Panc1 (cell line): ENCODE data around the gene ZC3H12C. TPM values are rescaled to one million over a fixed set of nuclear protein-coding genes. Genes with fewer than 3 reads are reported as not detected.

Experiments used
- ATAC-seq: fragments of 200-7000 bp; cut with Tn5 transposase; 2 replicates; pipeline ENCODE4 v1.9.1; 2020; ENCODE audit warnings: mild to moderate bottlenecking, moderate library complexity
- BruUV-seq: library from RNA; stranded (reverse); fragments of 400-500 nt; replicated peaks from 2 replicates; lab custom pipeline; 2021; lab: Mats Ljungman, UMichigan
- CTCF ChIA-PET: fragments of 300-600 bp; sonication (Branson Sonifier 250); formaldehyde crosslinking; loops from one replicate; lab custom pipeline; 2022; ENCODE audit warnings: antibody characterized with exemption; lab: Charles Lee
- POLR2A ChIA-PET: fragments of 300-600 bp; sonication (Branson Sonifier 250); formaldehyde crosslinking; loops from one replicate; lab custom pipeline; 2022; ENCODE audit warnings: antibody characterized with exemption; lab: Charles Lee
- DNase-seq: peaks from one replicate; pipeline ENCODE4 v3.0.0-alpha.2; 2010; ENCODE audit warnings: low read depth, low spot score
- H3K27ac ChIP-seq: 2 replicates; pipeline ENCODE4 v1.5.1; 2011; ENCODE audit warnings: mild to moderate bottlenecking, low read length, inconsistent platforms
- H3K27me3 ChIP-seq: fragments of 200-500 bp; sonication (Bioruptor generic); 2 replicates; pipeline ENCODE4 v1.6.0; 2014; ENCODE audit warnings: low read length, inconsistent platforms; ENCODE audit not compliant: control insufficient read depth, insufficient read depth
- H3K36me3 ChIP-seq: fragments of 200-500 bp; sonication (Bioruptor generic); 2 replicates; pipeline ENCODE4 v1.5.1; 2014; ENCODE audit warnings: inconsistent platforms, mild to moderate bottlenecking, low read length, moderate library complexity; ENCODE audit not compliant: control insufficient read depth, insufficient read depth
- H3K4me1 ChIP-seq: 2 replicates; pipeline ENCODE4 v1.5.1; 2011; ENCODE audit warnings: inconsistent platforms, mild to moderate bottlenecking, low read length, moderate library complexity; ENCODE audit not compliant: control insufficient read depth, insufficient read depth
- H3K4me3 ChIP-seq, 2 experiments: 2 replicates each; pipeline ENCODE4 v1.5.1; 2011 to 2012; ENCODE audit warnings: low read depth in 2 of 2, low read length in 2 of 2, mild to moderate bottlenecking in 2 of 2, inconsistent platforms in 1 of 2, moderate library complexity in 1 of 2
- H3K9me3 ChIP-seq: fragments of 200-500 bp; sonication (Bioruptor generic); 2 replicates; pipeline ENCODE4 v1.5.1; 2014; ENCODE audit warnings: low read depth, mild to moderate bottlenecking, inconsistent platforms, low read length, moderate library complexity; ENCODE audit not compliant: control insufficient read depth, insufficient read depth
- POLR2AphosphoS5 ChIP-seq: IDR thresholded peaks from 2 replicates; pipeline ENCODE4 v1.6.1; 2012; ENCODE audit warnings: mild to moderate bottlenecking, low read depth, low read length, moderate library complexity
- SIN3A ChIP-seq: IDR thresholded peaks from 2 replicates; pipeline ENCODE4 v1.6.1; 2012; ENCODE audit warnings: low read depth, mild to moderate bottlenecking, low read length, moderate library complexity, borderline replicate concordance; ENCODE audit not compliant: insufficient read depth
- in situ Hi-C: cut with HindIII; loops from 2 replicates; pipeline ENCODE4 v1.10.0; 2016; ENCODE audit warnings: low sequenced_read_pairs, low pct_unique_long_range_greater_than_20kb
- intact Hi-C: fragments of 100-400 bp; cut with micrococcal nuclease; formaldehyde crosslinking; loops from one replicate; pipeline ENCODE4 v1.10.0; 2022; ENCODE audit not compliant: unreplicated experiment
- total RNA-seq: library from RNA; stranded (reverse); gene quantifications from one replicate; pipeline ENCODE4 v1.2.1, GENCODE V29; 2021; ENCODE audit not compliant: unreplicated experiment
- TF ChIP-seq, protein P1 (sequence below): fragments of 450-650 bp; IDR thresholded peaks from 2 replicates; pipeline ENCODE4 v1.5.1; 2017; ENCODE audit warnings: mild to moderate bottlenecking

The ZC3H12C gene
- total RNA-seq, 1 experiment from 2014 or later: 13.5 TPM

DNA sequence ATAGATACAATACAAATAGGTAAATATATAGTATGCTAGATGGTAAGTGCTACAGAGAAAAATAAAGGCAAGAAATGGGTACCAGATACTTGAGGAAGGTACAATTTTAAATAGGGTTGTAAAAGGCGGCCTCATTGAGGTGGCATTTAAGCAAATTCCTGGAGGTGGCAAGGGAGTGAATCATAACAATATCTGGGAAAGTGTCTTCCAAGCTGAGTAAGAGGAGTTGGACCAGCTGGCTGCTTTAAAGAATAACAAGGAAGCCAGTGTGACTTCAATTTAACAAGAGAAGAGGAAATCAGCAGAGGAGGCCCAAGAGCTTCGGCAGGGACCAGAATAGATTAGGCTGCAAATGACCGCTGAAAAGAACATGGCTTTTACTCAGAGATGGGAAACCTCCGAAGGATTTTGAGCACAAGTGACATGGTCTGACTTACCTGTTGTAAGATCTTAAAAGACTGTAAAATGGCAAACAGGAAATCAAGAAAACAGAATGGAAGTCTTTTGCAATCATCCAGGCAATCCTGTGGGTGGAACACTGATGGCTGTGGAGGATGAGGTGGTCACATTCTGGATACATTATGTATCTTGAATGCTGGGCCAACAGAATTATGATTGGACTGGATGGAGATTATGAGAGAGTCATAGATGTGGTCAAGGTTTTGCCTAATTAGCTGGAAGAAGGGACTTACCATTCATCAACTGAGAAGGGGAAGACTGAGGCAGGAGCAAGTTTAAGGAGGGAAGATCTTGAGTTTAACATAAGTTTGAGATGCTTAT is 126.0 kb downstream of the ZC3H12C start:
- ATAC-seq (no peak), DNase-seq (no peak)
- H3K27me3 ChIP-seq: no peaks in the 10 kb centered on the region
- intact Hi-C loops (no loop called here), in situ Hi-C loops (no loop called here)
- no peak overlapping the region for H3K27ac ChIP-seq
- ChIA-PET POLR2A (no interaction called here), CTCF (no interaction called here)
- H3K9me3 ChIP-seq: no peaks in the 10 kb centered on the region
- H3K4me3 ChIP-seq: no peak overlapping the region
- H3K4me1 ChIP-seq: no peaks in the 10 kb centered on the region
- TF ChIP-seq POLR2AphosphoS5 (no peak), SIN3A (no peak)
- TF ChIP-seq, protein P1, sequence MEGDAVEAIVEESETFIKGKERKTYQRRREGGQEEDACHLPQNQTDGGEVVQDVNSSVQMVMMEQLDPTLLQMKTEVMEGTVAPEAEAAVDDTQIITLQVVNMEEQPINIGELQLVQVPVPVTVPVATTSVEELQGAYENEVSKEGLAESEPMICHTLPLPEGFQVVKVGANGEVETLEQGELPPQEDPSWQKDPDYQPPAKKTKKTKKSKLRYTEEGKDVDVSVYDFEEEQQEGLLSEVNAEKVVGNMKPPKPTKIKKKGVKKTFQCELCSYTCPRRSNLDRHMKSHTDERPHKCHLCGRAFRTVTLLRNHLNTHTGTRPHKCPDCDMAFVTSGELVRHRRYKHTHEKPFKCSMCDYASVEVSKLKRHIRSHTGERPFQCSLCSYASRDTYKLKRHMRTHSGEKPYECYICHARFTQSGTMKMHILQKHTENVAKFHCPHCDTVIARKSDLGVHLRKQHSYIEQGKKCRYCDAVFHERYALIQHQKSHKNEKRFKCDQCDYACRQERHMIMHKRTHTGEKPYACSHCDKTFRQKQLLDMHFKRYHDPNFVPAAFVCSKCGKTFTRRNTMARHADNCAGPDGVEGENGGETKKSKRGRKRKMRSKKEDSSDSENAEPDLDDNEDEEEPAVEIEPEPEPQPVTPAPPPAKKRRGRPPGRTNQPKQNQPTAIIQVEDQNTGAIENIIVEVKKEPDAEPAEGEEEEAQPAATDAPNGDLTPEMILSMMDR: no peak
- BruUV-seq: no TSS peak
- no peaks in the 10 kb centered on the region for H3K36me3 ChIP-seq

Other genes with a start within 250 kb of the ZC3H12C start
- gene RDX, start 203.2 kb downstream of the ZC3H12C start, total RNA-seq: 200 TPM